ENCODE measurements around the gene PLPPR1.
"Not testable (repeated sequence)": the region's sequence is repeated elsewhere in the genome, so short reads cannot be mapped to it uniquely, and the experiment has no call there.

The PLPPR1 gene

GRCh38 chr9:101274971-101275768, 246.6 kb downstream of the PLPPR1 start:
- 89 to 94% methylated on average over 6 to 7 of the region's 8 CpGs for WGBS, 2 experiments (ENCODE audit: insufficient coverage in 2 of 2)
- Histone ChIP-seq H3K9me3 (ENCODE audit: control insufficient read depth, low read length) (no peaks in the 10 kb centered on the region), H3K4me1 (ENCODE audit: control insufficient read depth, insufficient read depth, low read length, poor library complexity, severe bottlenecking) (no peaks in the 10 kb centered on the region), H3K36me3 (ENCODE audit: control insufficient read depth, insufficient read depth, low read length) (no peaks in the 10 kb centered on the region), H3K27ac (ENCODE audit: low read depth, low read length, severe bottlenecking) (no peak overlapping the region), H3K4me3 (ENCODE audit: extremely low read depth, insufficient read depth, low read length, poor library complexity, severe bottlenecking) (no peak overlapping the region)

- no peaks in the 10 kb centered on the region for H3K4me1 ChIP-seq (ENCODE audit: control insufficient read depth, insufficient read depth, low read length, poor library complexity, severe bottlenecking)
- H3K9me3 ChIP-seq (ENCODE audit: control insufficient read depth, low read length), result no peaks in the 10 kb centered on the region
- no peaks in the 10 kb centered on the region for H3K36me3 ChIP-seq (ENCODE audit: control insufficient read depth, insufficient read depth, low read length)
- 89 to 95% methylated on average over 3 to 5 of the region's 6 CpGs for WGBS, 2 experiments (ENCODE audit: insufficient coverage in 2 of 2)
- no peak overlapping the region for H3K27ac ChIP-seq (ENCODE audit: low read depth, low read length, severe bottlenecking)
- no peak overlapping the region for H3K4me3 ChIP-seq (ENCODE audit: extremely low read depth, insufficient read depth, low read length, poor library complexity, severe bottlenecking)
Measured at GRCh38 chr9:101275769-101276250, 247.3 kb downstream of the PLPPR1 start.

DNA sequence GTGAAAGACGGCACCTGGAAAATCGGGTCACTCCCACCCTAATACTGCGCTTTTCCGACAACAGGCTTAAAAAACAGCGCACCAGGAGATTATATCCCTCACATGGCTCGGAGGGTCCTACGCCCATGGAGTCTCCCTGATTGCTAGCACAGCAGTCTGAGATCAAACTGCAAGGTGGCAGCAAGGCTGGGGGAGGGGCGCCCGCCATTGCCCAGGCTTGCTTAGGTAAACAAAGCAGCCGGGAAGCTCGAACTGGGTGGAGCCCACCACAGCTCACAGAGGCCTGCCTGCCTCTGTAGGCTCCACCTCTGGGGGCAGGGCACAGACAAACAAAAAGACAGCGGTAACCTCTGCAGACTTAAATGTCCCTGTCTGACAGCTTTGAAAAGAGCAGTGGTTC, 262.5 kb downstream of the PLPPR1 start:
- not testable (repeated sequence) for H3K36me3 ChIP-seq (ENCODE audit: control insufficient read depth, insufficient read depth, low read length); H3K9me3 ChIP-seq (ENCODE audit: control insufficient read depth, low read length); H3K4me3 ChIP-seq (ENCODE audit: extremely low read depth, insufficient read depth, low read length, poor library complexity, severe bottlenecking); H3K4me1 ChIP-seq (ENCODE audit: control insufficient read depth, insufficient read depth, low read length, poor library complexity, severe bottlenecking); H3K27ac ChIP-seq (ENCODE audit: low read depth, low read length, severe bottlenecking)
- WGBS, 2 experiments (ENCODE audit: insufficient coverage in 2 of 2), result 83 to 100% methylated on average over 1 to 8 of the region's 12 CpGs

DNA sequence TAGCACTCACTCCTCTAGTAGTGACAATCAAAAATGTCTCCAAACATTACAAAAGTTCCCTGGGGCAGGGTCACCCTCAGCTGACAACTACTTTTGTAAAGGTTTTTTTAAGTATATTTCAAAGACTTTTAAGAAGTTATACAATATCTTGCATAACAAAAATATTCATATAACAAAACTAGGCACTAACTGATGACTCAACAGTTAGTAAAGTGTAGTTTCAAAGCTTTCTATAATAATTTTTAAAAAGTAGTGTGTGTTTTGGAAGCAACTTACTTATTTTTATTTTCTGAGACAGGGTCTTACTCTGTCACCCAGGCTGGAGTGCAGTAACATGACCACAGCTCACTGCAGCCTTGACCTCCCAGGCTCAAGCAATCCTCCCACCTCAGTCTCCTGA, 271.4 kb downstream of the PLPPR1 start:
- Histone ChIP-seq H3K9me3 (ENCODE audit: control insufficient read depth, low read length) (no peaks in the 10 kb centered on the region), H3K4me3 (ENCODE audit: extremely low read depth, insufficient read depth, low read length, poor library complexity, severe bottlenecking) (no peak overlapping the region), H3K4me1 (ENCODE audit: control insufficient read depth, insufficient read depth, low read length, poor library complexity, severe bottlenecking) (no peaks in the 10 kb centered on the region), H3K27ac (ENCODE audit: low read depth, low read length, severe bottlenecking) (no peak overlapping the region), H3K36me3 (ENCODE audit: control insufficient read depth, insufficient read depth, low read length) (no peaks in the 10 kb centered on the region)

DNA sequence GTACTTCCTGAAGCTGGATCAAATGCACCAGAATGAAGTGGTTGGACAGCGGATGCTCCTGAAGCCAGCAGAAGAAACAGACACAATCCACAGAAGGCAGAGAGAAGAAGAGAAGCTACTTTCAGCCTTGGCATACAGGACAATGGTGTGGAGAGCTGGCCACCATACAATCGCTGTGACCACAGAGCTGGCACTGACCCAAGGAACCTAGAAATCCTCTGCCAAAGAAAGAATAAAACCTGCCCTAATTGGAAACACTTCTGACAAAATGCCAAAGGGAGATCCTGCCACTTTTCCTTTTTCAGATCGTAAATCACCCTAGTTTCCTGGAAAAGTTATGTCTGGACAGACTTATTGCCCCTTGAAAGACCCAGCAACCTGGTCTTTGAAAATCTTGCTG, 278.5 kb downstream of the PLPPR1 start:
- Histone ChIP-seq H3K4me1 (ENCODE audit: control insufficient read depth, insufficient read depth, low read length, poor library complexity, severe bottlenecking) (no peaks in the 10 kb centered on the region), H3K27ac (ENCODE audit: low read depth, low read length, severe bottlenecking) (no peak overlapping the region), H3K9me3 (ENCODE audit: control insufficient read depth, low read length) (no peaks in the 10 kb centered on the region), H3K36me3 (ENCODE audit: control insufficient read depth, insufficient read depth, low read length) (no peaks in the 10 kb centered on the region), H3K4me3 (ENCODE audit: extremely low read depth, insufficient read depth, low read length, poor library complexity, severe bottlenecking) (no peak overlapping the region)
- WGBS, 2 experiments (ENCODE audit: insufficient coverage in 2 of 2), result 87 to 100% methylated on average over 2 of the region's 3 CpGs

DNA sequence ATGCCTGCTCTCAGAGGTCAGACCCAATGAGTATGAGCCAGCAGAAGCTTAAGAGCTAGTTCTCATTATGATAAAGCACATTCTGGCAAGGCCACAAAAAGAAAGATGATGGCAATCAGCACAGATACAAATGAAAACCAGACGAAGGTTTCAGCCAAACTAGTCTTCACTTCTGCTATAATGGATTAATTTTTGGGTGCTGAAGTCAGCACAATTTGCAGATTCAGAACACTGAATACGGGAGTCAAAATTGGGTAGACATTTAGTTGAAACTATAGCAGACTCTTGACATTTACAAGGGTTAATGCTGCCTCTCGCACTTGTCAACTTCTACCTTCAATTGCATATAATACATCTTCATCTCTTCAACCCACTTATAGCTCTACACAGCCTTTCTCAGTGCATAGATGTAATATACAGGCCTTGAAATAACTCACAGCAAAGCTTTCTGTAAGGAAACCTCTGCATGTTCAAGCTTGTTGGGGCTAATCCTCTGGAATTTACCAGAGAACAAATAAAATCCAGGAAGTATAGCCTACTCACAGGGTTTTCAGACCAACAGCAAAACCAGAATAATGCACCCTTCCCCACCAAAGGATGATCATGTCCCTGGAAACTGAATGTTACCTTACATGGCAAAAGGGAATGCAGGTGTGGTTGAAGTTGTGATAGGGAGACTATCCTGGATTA, 279.1 kb downstream of the PLPPR1 start:
- no peak overlapping the region for H3K27ac ChIP-seq (ENCODE audit: low read depth, low read length, severe bottlenecking)
- 100% methylated on average over 1 to 2 of the region's 3 CpGs for WGBS, 2 experiments (ENCODE audit: insufficient coverage in 2 of 2)
- H3K9me3 ChIP-seq (ENCODE audit: control insufficient read depth, low read length), result no peaks in the 10 kb centered on the region
- H3K4me1 ChIP-seq (ENCODE audit: control insufficient read depth, insufficient read depth, low read length, poor library complexity, severe bottlenecking), result no peaks in the 10 kb centered on the region
- no peaks in the 10 kb centered on the region for H3K36me3 ChIP-seq (ENCODE audit: control insufficient read depth, insufficient read depth, low read length)
- H3K4me3 ChIP-seq (ENCODE audit: extremely low read depth, insufficient read depth, low read length, poor library complexity, severe bottlenecking), result no peak overlapping the region

- H3K9me3 ChIP-seq (ENCODE audit: control insufficient read depth, low read length), result no peaks in the 10 kb centered on the region
- H3K36me3 ChIP-seq (ENCODE audit: control insufficient read depth, insufficient read depth, low read length), result no peaks in the 10 kb centered on the region
- no peak overlapping the region for H3K27ac ChIP-seq (ENCODE audit: low read depth, low read length, severe bottlenecking)
- 96 to 98% methylated on average over 7 to 8 of the region's 8 CpGs for WGBS, 2 experiments (ENCODE audit: insufficient coverage in 2 of 2)
- no peaks in the 10 kb centered on the region for H3K4me1 ChIP-seq (ENCODE audit: control insufficient read depth, insufficient read depth, low read length, poor library complexity, severe bottlenecking)
- no peak overlapping the region for H3K4me3 ChIP-seq (ENCODE audit: extremely low read depth, insufficient read depth, low read length, poor library complexity, severe bottlenecking)
Measured at GRCh38 chr9:101309139-101309538, 280.6 kb downstream of the PLPPR1 start.

GRCh38 chr9:101311191-101311590, 282.7 kb downstream of the PLPPR1 start:
- WGBS, 2 experiments (ENCODE audit: insufficient coverage in 2 of 2), result no CpG with 5 or more reads among the region's 2 CpGs
- no peak overlapping the region for H3K4me3 ChIP-seq (ENCODE audit: extremely low read depth, insufficient read depth, low read length, poor library complexity, severe bottlenecking)
- no peak overlapping the region for H3K27ac ChIP-seq (ENCODE audit: low read depth, low read length, severe bottlenecking)
- H3K4me1 ChIP-seq (ENCODE audit: control insufficient read depth, insufficient read depth, low read length, poor library complexity, severe bottlenecking), result no peaks in the 10 kb centered on the region
- H3K36me3 ChIP-seq (ENCODE audit: control insufficient read depth, insufficient read depth, low read length), result no peaks in the 10 kb centered on the region
- H3K9me3 ChIP-seq (ENCODE audit: control insufficient read depth, low read length), result no peaks in the 10 kb centered on the region

GRCh38 chr9:101311758-101312420, 283.4 kb downstream of the PLPPR1 start:
- H3K27ac ChIP-seq (ENCODE audit: low read depth, low read length, severe bottlenecking), result no peak overlapping the region
- 21 to 100% methylated on average over 1 to 4 of the region's 4 CpGs for WGBS, 2 experiments (ENCODE audit: insufficient coverage in 2 of 2)
- H3K9me3 ChIP-seq (ENCODE audit: control insufficient read depth, low read length), result no peaks in the 10 kb centered on the region
- no peak overlapping the region for H3K4me3 ChIP-seq (ENCODE audit: extremely low read depth, insufficient read depth, low read length, poor library complexity, severe bottlenecking)
- no peaks in the 10 kb centered on the region for H3K36me3 ChIP-seq (ENCODE audit: control insufficient read depth, insufficient read depth, low read length)
- no peaks in the 10 kb centered on the region for H3K4me1 ChIP-seq (ENCODE audit: control insufficient read depth, insufficient read depth, low read length, poor library complexity, severe bottlenecking)

- Histone ChIP-seq H3K4me3 (ENCODE audit: extremely low read depth, insufficient read depth, low read length, poor library complexity, severe bottlenecking) (no peak overlapping the region), H3K36me3 (ENCODE audit: control insufficient read depth, insufficient read depth, low read length) (no peaks in the 10 kb centered on the region), H3K9me3 (ENCODE audit: control insufficient read depth, low read length) (no peaks in the 10 kb centered on the region), H3K27ac (ENCODE audit: low read depth, low read length, severe bottlenecking) (no peak overlapping the region), H3K4me1 (ENCODE audit: control insufficient read depth, insufficient read depth, low read length, poor library complexity, severe bottlenecking) (no peaks in the 10 kb centered on the region)
- 89 to 92% methylated on average over 8 of the region's 8 CpGs for WGBS, 2 experiments (ENCODE audit: insufficient coverage in 2 of 2)
Measured at GRCh38 chr9:101312661-101313060, 284.1 kb downstream of the PLPPR1 start.

GRCh38 chr9:101315112-101315450, 286.6 kb downstream of the PLPPR1 start:
- 91% methylated on average over 1 of the region's 2 CpGs; no CpG with 5 or more reads in 1 of the 2 experiments for WGBS, 2 experiments (ENCODE audit: insufficient coverage in 2 of 2)
- Histone ChIP-seq H3K4me3 (ENCODE audit: extremely low read depth, insufficient read depth, low read length, poor library complexity, severe bottlenecking) (no peak overlapping the region), H3K4me1 (ENCODE audit: control insufficient read depth, insufficient read depth, low read length, poor library complexity, severe bottlenecking) (no peaks in the 10 kb centered on the region), H3K27ac (ENCODE audit: low read depth, low read length, severe bottlenecking) (no peak overlapping the region), H3K36me3 (ENCODE audit: control insufficient read depth, insufficient read depth, low read length) (no peaks in the 10 kb centered on the region), H3K9me3 (ENCODE audit: control insufficient read depth, low read length) (no peaks in the 10 kb centered on the region)
